Sciatic nerve (tissue), 2 donors: ENCODE measurements around the gene FIBIN. TPM values are rescaled to one million over a fixed set of nuclear protein-coding genes. Genes with fewer than 3 reads are reported as not detected.
A peak's percentile ranks its signal among the peaks of the same experiment; 100 is the strongest.
"Not testable (repeated sequence)": the region's sequence is repeated elsewhere in the genome, so short reads cannot be mapped to it uniquely, and the experiment has no call there.

Experiments
- ATAC-seq: fragments of 200-7000 bp; cut with Tn5 transposase; one replicate; pipeline ENCODE4 v1.9.1; 2020; ENCODE audit warnings: mild to moderate bottlenecking, moderate library complexity
- DNase-seq: peaks from one replicate; pipeline ENCODE4 v3.0.0-alpha.2; 2020; ENCODE audit warnings: low spot score
- intact Hi-C: fragments of 100-400 bp; cut with DNase I; formaldehyde crosslinking; loops from one replicate; pipeline ENCODE4 v1.14.2; 2022
- total RNA-seq: library from RNA; stranded (reverse); fragmentation: NEBNext Ultra II Directional; extraction: Animal tissue kit (Norgen Biotek cat#: 25700); gene quantifications from one replicate; pipeline ENCODE4 v1.2.1, GENCODE V29; 2021
- donor health status: DM: no; HTN: no; CAD: no.
- donor health status: DM: no; HTN: no; CAD: no.

FIBIN gene
- total RNA-seq, 1 donor from 2014 or later: 54.1 TPM

- no peak for ATAC-seq
- intact Hi-C loops: no loop called here
- no peak for DNase-seq
Measured at GRCh38 chr11:26974069-26974783, 19.7 kb upstream of the FIBIN start.

- ATAC-seq (no peak), DNase-seq (no peak)
- intact Hi-C loops: no loop called here
Measured at GRCh38 chr11:26974996-26975395, 18.9 kb upstream of the FIBIN start.

GRCh38 chr11:26976389-26976788 is 17.5 kb upstream of the FIBIN start:
- ATAC-seq (no peak), DNase-seq (no peak)
- intact Hi-C loops: no loop called here

- ATAC-seq, DNase-seq, intact Hi-C loops: not testable (repeated sequence)
Measured at GRCh38 chr11:26977209-26977608, 16.7 kb upstream of the FIBIN start.

- ATAC-seq: no peak
- intact Hi-C loops: no loop called here
Measured at GRCh38 chr11:26983645-26984044, 10.3 kb upstream of the FIBIN start.

GRCh38 chr11:26985470-26985869 is 8.4 kb upstream of the FIBIN start:
- DNase-seq: no peak
- no peak for ATAC-seq
- intact Hi-C loops: no loop called here

More at GRCh38 chr11:26983645-26984044, 10.3 kb upstream of the FIBIN start:
- no peak for DNase-seq

GRCh38 chr11:26985943-26986342 is 8.0 kb upstream of the FIBIN start:
- ATAC-seq (peak; percentile 63), DNase-seq (no peak)
- intact Hi-C loops: no loop called here

GRCh38 chr11:26987272-26987671 is 6.6 kb upstream of the FIBIN start:
- intact Hi-C loops: no loop called here
- DNase-seq (no peak), ATAC-seq (peak; percentile 70)

GRCh38 chr11:26987731-26988130 is 6.2 kb upstream of the FIBIN start:
- no peak for ATAC-seq

DNA sequence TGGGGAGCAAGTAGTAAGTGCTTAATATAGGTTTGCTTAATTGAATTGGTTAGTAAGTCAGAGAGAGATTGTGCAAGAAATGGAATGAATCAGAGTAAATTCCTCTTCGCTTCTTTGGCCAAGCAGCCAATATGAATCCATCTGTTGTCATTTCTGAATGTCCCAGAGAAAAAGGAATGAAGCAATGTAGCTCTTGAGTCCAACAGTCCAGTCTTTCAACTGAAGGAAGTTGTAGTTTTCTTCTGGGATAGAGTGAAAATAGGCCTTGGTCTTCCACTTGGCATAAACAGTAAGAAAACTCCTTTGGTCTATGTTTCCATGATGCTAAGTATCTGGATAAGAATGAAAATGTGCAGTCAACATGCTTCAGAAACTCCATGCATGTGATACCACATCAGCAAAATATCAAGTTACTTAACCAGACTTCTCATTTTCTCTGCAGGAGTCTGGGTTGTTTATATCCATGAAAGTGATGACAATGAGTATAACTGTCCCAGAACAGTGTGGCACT is 1.8 kb upstream of the FIBIN start:
- ATAC-seq (peak; percentile 80), DNase-seq (no peak)
- intact Hi-C loops: no loop called here

More at GRCh38 chr11:26987731-26988130, 6.2 kb upstream of the FIBIN start:
- intact Hi-C loops: no loop called here
- no peak for DNase-seq

DNA sequence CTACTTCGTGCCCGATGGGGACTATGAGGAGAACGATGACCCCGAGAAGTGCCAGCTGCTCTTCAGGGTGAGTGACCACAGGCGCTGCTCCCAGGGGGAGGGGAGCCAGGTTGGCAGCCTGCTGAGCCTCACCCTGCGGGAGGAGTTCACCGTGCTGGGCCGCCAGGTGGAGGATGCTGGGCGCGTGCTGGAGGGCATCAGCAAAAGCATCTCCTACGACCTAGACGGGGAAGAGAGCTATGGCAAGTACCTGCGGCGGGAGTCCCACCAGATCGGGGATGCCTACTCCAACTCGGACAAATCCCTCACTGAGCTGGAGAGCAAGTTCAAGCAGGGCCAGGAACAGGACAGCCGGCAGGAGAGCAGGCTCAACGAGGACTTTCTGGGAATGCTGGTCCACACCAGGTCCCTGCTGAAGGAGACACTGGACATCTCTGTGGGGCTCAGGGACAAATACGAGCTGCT is 751 bp downstream of the FIBIN start:
- intact Hi-C loops: no loop called here
- ATAC-seq: peak; percentile 34
- peak; percentile 61 for DNase-seq

- DNase-seq: no peak
- intact Hi-C loops: no loop called here
- no peak for ATAC-seq
Measured at GRCh38 chr11:26995701-26996460, 2.0 kb downstream of the FIBIN start.

- ATAC-seq: peak; percentile 23
- DNase-seq: no peak
- intact Hi-C loops: no loop called here
Measured at GRCh38 chr11:26997378-26997777, 3.5 kb downstream of the FIBIN start.

DNA sequence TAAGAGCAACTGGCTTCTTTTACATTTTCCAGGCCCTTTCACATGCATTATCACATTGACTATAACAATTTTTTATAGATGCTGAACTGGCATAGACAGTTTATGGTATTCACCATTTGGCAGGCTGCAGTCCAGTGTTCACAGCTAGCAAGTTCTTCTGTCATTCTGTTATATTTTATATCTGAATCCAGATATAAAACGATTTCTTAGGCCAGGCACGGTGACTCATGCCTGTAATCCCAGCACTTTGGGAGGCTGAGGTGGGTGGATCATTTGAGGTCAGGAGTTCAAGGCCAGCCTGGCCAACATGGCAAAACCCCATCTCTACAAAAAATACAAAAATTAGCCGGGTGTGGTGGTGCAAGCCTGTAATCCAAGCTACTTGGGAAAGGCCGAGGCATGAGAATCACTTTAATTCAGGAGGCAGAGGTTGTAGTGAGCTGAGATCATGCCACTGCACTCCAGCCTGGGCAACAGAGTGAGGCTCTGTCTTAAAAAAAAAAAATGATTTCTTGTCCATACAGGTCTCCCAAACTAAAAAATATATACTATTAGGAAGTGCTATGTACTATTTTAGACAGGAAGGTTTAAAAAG is 7.3 kb downstream of the FIBIN start:
- DNase-seq, intact Hi-C loops: not testable (repeated sequence)
- ATAC-seq: peak; percentile 45

DNA sequence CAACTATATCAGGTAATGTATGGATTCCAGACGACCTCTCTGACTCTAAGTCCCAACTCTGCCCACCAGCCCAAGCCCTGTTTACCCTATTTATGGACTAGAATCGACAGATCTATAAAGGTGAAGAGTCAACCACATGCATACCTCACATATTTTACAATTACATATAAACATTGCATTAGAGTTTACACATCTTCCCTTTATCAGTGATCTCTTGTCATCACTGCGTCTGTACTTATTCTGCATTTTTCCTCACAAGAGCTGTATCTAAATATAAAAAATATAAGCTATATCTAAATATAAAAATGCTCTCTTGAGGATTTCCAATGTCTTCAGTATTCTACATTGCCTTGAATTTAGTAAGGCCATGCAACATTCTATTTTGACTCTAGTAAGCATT is 8.5 kb downstream of the FIBIN start:
- DNase-seq (no peak), ATAC-seq (no peak)
- intact Hi-C loops: no loop called here

GRCh38 chr11:27002838-27003237 is 8.9 kb downstream of the FIBIN start:
- ATAC-seq (no peak), DNase-seq (no peak)
- intact Hi-C loops: no loop called here

GRCh38 chr11:27004103-27004502 is 10.2 kb downstream of the FIBIN start:
- DNase-seq: no peak
- ATAC-seq: no peak
- intact Hi-C loops: no loop called here

GRCh38 chr11:27008811-27009535 is 15.1 kb downstream of the FIBIN start:
- DNase-seq (no peak), ATAC-seq (no peak)
- intact Hi-C loops: no loop called here

GRCh38 chr11:27011560-27012233 is 17.8 kb downstream of the FIBIN start:
- intact Hi-C loops: no loop called here
- DNase-seq (no peak), ATAC-seq (peak; percentile 47)
